NCI-H446 (cell line): ENCODE results near the gene SRD5A1.

Experiments
- DNase-seq, 2 experiments: peaks; one replicate each; lab custom pipeline; 2025; lab: John Stamatoyannopoulos, UW

The SRD5A1 gene

DNA sequence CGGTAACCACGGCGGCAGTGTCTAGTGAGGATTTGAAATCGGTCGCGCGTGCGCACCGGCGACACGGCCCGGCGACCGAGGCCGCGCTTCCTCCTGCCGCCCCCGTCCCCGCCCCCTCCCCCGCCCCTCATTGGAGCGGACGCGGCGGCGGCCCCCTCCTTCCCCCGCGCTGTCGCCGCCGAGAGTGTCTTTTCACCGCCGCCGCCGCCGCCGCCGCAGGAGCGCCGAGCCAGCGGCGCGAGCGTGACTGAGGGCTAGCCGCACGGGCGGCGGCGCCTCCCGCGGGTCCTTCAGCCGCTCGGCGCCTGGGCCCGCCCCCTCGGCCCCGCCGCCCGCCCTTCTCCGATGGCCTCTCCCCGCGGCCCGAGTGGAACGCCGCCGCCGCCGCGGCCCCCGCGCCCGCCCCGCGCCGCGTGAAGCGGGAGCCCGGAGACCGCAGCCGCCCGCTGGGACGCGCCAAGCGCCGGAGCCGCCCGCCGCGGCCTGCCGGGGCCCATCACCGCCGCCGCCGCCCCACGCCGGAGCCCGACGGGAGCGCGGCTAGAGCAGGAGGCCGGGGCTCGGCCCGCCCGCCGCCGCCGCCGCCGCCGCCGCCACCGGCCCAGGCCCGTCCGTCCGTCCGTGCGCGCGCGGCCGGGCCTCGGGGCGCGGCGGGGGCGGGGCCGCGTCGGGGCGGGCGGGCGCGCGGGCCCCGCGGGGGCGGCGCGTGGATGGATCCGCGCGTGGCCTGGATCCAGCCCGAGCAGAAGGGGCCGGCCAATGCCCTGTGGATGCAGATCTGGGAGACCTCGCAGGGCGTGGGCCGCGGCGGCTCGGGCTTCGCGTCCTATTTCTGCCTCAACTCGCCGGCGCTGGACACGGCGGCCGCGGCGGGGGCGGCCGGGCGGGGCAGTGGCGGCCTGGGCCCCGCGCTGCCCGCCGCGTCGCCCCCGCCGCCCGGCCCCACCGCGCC is 80.3 kb downstream of the SRD5A1 start, which contains the start of gene TENT4A:
TSS of gene TENT4A (plus strand) at position 159 of the 952 bp plus-strand sequence. CDS start at position 711, 552 bp downstream.
- no peak for DNase-seq

DNA sequence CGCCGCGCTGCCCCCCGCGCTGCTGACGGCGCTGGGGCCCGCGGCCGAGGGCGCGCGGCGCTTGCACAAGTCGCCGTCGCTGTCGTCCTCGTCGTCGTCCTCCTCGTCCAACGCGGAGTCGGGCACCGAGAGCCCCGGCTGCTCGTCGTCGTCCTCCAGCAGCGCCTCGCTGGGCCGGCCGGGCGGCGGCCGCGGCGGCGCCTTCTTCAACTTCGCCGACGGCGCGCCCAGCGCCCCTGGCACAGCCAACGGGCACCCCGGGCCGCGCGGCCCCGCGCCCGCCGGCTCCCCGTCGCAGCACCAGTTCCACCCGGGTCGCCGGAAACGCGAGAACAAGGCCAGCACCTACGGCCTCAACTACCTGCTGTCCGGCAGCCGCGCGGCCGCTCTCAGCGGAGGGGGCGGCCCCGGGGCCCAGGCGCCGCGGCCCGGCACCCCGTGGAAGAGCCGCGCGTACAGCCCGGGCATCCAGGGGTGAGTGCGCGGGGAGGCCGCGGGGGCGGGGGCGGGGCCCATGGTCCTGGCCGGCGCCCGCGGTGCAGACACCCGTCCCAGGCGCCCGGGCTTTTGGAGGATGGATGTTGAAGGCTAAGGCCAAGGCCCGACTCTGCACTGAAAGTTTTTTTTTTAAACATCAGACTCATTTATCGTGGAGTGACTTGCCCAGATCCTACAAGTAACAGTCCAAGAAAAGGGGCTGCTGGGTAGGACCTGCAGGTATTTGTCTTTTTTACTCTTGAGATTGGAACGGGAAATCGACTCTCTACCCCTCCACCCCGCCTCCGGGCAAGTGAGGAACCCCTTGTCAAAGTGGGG is 81.2 kb downstream of the SRD5A1 start:
- DNase-seq = no peak

DNA sequence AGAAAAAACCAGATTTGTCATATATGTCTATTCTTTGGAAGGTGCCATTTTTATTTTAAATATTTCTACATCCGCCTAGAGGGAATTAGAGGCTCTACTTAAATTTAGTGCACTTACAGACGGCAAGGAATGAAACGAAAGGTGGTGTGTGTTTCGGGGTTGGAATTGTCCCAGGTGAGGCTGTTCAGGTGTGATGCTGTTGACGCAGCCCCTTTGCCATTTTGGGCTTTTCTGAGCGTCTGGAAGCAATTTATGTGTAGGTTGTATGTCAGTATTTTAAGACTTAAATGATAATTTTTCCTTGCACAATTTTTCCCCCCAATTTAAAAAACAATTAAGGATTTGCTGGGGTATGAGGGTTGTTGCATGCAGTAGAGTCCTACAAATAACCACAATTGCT is 82.0 kb downstream of the SRD5A1 start:
- DNase-seq = no peak

GRCh38 chr5:6715758-6716628 is 82.8 kb downstream of the SRD5A1 start:
- no peak for DNase-seq

DNA sequence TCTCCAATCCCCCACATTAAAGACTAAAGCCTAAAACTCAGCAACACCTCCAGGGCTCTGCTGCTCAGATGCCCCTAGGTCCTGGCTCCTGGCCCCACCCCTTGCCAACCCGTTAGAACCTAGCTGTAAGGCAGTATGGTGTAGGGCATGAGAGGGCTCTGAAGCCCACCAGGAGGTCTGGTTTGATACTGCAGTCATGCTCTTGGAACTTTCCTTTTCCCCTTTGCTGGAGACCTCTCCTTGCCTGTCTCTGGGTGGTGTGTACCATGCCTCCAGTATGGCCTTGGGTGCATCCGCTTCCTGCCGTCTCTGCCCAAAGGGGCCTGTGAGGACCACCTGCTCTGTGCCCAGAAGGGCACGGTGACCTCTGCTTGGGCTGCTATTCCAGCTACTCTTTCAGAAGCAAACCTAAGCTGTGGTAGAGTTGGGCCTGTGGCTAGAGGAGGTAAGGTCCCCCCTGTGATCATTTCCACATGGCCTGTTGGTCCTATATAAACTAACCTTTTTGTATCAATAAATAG is 83.4 kb downstream of the SRD5A1 start:
- no peak for DNase-seq

DNA sequence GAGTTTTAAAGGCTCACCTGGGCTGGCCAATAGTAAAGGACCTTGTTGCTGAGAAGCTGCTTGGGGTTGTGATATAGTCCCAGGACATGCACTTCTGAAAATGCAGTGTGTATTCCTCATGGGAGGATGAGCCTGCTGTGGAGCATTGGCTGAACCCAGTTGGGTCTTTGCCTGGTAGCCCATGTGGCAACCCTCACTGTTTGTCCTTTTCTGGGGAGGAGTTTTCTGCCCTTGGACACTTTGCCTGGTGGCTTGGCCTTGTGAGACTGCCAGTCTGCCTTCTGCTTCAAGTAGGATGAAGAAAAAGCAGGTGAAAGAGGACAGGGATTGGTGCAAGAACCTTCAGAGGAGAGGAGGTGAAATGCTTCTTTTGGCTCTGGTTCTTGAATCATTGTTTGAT is 84.0 kb downstream of the SRD5A1 start:
- DNase-seq = no peak

GRCh38 chr5:6717687-6718086 is 84.4 kb downstream of the SRD5A1 start:
- no peak for DNase-seq

- DNase-seq = no peak
These were observed 85.0 kb downstream of the SRD5A1 start for GRCh38 chr5:6718161-6718681.

GRCh38 chr5:6718718-6719117 is 85.5 kb downstream of the SRD5A1 start:
- DNase-seq = no peak

DNA sequence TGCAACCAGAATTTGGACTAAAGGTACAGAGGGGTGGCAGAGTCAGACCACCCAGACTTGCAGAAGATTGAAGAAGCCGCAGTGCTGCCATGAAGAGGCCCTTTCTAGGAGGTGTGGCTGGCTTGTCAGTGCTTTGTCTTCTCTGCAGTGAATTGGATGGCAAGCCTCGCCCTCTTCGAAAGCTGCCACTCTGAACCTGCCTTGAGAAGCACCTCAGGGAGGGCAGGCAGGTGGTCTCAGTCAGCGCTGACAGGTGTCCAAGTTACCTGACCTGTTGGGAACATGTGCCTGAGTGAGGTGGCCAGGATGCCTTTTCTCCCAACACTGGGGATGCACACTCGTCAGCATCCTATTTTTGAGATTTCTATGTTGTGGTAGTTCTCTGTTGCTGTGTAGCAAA is 86.2 kb downstream of the SRD5A1 start:
- DNase-seq = no peak

- no peak for DNase-seq
These were observed 86.8 kb downstream of the SRD5A1 start for GRCh38 chr5:6719896-6720560.

GRCh38 chr5:6720561-6720921 is 87.3 kb downstream of the SRD5A1 start:
- no peak for DNase-seq

GRCh38 chr5:6721442-6721841 is 88.2 kb downstream of the SRD5A1 start:
- DNase-seq = no peak

GRCh38 chr5:6722015-6722414 is 88.8 kb downstream of the SRD5A1 start:
- no peak for DNase-seq

DNA sequence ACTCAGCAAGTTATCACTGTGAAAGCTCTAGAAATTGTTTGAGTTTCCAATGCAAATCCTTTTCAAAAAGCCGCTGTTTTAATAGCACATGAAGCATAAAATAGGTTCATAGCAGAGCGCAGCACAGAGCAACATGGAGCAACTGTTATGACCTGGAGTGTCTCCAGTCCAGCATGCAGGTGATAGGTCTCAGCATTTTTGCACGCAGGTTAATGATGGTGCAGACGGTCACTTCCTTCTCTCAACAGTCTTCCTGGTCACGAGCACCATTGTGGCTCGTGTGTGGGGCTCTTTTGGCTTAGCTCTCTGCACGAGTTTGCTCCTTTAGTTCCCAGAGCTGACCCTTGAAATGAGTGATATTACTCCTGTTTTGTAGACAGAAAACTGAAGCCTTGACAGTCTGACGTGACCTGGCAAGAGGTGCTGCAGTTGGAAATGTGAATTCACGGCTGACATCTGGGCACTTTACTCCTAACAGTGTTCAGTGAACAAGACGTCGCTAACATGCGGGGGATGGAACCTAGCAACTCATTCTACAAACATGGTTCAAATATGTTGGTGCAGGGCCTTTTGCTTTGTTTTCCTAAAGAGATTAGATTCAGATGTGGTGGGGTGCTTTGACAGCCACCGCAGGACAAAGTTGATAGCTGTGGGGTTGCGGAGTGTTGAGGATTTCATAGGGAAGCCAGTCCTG is 90.0 kb downstream of the SRD5A1 start:
- no peak for DNase-seq

GRCh38 chr5:6723816-6724300 is 90.6 kb downstream of the SRD5A1 start:
- DNase-seq = no peak
